Adrenal gland (tissue), 12 donors: ENCODE results near the gene BCL11B. TPM values are rescaled to one million over a fixed set of nuclear protein-coding genes. Genes with fewer than 3 reads are reported as not detected.

Experiments used
- DNase-seq, 7 donors: peaks; one replicate each; pipeline ENCODE4 v3.0.0-alpha.2; 2019 to 2020
- H3K27ac ChIP-seq, 5 donors: fragments of 200-600 bp; sonication (generic) in 4 of 5; 1 replicate in 3 of 5; 2 replicates in 2 of 5; pipeline versions ENCODE4 v1.5.1 to v1.8.0; 2016 to 2020; ENCODE audit warnings: mild to moderate bottlenecking in 1 of 5
- H3K27me3 ChIP-seq: fragments of 200-600 bp; 2 replicates; pipeline ENCODE4 v1.8.0; 2021
- H3K36me3 ChIP-seq, 2 donors: fragments of 200-600 bp; replicated peaks in 1 of 2; 1 replicate in 1 of 2; 2 replicates in 1 of 2; pipeline versions ENCODE4 v1.5.1 to v1.8.0; 2018 to 2022
- H3K4me1 ChIP-seq, 2 donors: fragments of 200-600 bp; replicated peaks in 1 of 2; 1 replicate in 1 of 2; 2 replicates in 1 of 2; pipeline versions ENCODE4 v1.5.1 to v1.8.0; 2018 to 2021
- H3K4me3 ChIP-seq, 4 donors: fragments of 200-600 bp; sonication (generic) in 3 of 4; one replicate each; pipeline ENCODE4 v1.5.1; 2016 to 2018
- H3K9me3 ChIP-seq, 3 donors: fragments of 200-600 bp; sonication (generic) in 1 of 3; replicated peaks in 1 of 3; 1 replicate in 2 of 3; 2 replicates in 1 of 3; pipeline versions ENCODE4 v1.5.1 to v1.8.0; 2016 to 2021
- CTCF ChIP-seq, 6 experiments: fragments of 450-650 bp in 4 of 6; fragments of 200-600 bp in 2 of 6; sonication (generic) in 1 of 6; IDR thresholded peaks; 1 replicate in 5 of 6; 2 replicates in 1 of 6; pipeline versions ENCODE4 v1.5.1 to v1.8.0; 2016 to 2021; ENCODE audit warnings: antibody characterized with exemption in 6 of 6, mild to moderate bottlenecking in 2 of 6, moderate library complexity in 1 of 6
- POLR2A ChIP-seq, 2 donors: fragments of 450-650 bp; IDR thresholded peaks; one replicate each; pipeline ENCODE4 v1.6.1; 2017; ENCODE audit warnings: antibody characterized with exemption in 2 of 2, mild to moderate bottlenecking in 2 of 2, moderate library complexity in 1 of 2
- WGBS, 4 donors: extraction: QIAGEN DNeasy Blood & Tissue Kit in 2 of 4; methylation state at CpG; one replicate each; pipeline versions ENCODE4 v1.1.5 to v1.1.7; 2013 to 2017; 5-methylcytosine and 5-hydroxymethylcytosine counted together
- intact Hi-C, 2 donors: fragments of 100-400 bp; cut with DNase I; formaldehyde crosslinking; loops; one replicate each; pipeline versions ENCODE4 v1.14.1 to v1.15.0; 2022 to 2023
- polyA plus RNA-seq, 3 donors: library from polyadenylated mRNA; stranded (reverse); fragments of 200-250 nt in 2 of 3; fragments of 350-450 nt in 1 of 3; fragmentation: Illumina TruSeq in 1 of 3; extraction: RNeasy Lipid Tissue Mini Kit (QIAGEN cat#74804) in 1 of 3; gene quantifications; one replicate each; pipeline ENCODE4 v1.2.3, GENCODE V29; 2013 to 2014
- total RNA-seq, 9 donors: library from RNA; depleted of rRNA in 4 of 9; stranded (reverse); fragments of >200 nt in 4 of 9; fragments of 120-200 nt in 1 of 9; fragmentation: NEBNext Ultra II Directional in 1 of 9; extraction: Animal tissue kit (Norgen Biotek cat#: 25700) in 1 of 9; gene quantifications; one replicate each; pipeline versions ENCODE4 v1.1.0 to v1.2.4, GENCODE V29; 2013 to 2023
- donor health status: healthy with polysubstance abuse.
- donor health status: Bipolar disorder and iron deficiency.
- donor health status: DM: yes; HTN: yes; CAD: no.
- donor health status: DM: no; HTN: no; CAD: no.
- donor health status: DM: no; HTN: no; CAD: no.
- donor health status: DM: yes; HTN: yes; CAD: no.

BCL11B gene
- total and polyA plus RNA-seq, 12 donors = 0.24 to 3.2 (median 0.54) TPM

- Histone ChIP-seq H3K27me3 (peaks cover 31% of the 10 kb centered on the region), H3K27ac (no peak overlapping the region), H3K4me3 (no peak overlapping the region), H3K36me3 (no peaks in the 10 kb centered on the region), H3K9me3 (no peaks in the 10 kb centered on the region), H3K4me1 (no peaks in the 10 kb centered on the region)
- DNase-seq = no peak
- 64 to 73% (median 69%) methylated on average over 8 of the region's 8 CpGs for WGBS, 4 donors
- intact Hi-C loops = no loop called here
- TF ChIP-seq POLR2A (IDR thresholded peaks at IDR 0.05) (no peak), CTCF (IDR thresholded peaks at IDR 0.05) (no peak)
Measured at GRCh38 chr14:99263564-99264330, 8.2 kb downstream of the BCL11B start.

GRCh38 chr14:99262977-99263448, 9.0 kb downstream of the BCL11B start:
- Histone ChIP-seq H3K9me3 (no peaks in the 10 kb centered on the region), H3K4me1 (no peaks in the 10 kb centered on the region), H3K27me3 (peaks cover 25% of the 10 kb centered on the region), H3K27ac (no peak overlapping the region), H3K4me3 (no peak overlapping the region), H3K36me3 (no peaks in the 10 kb centered on the region)
- WGBS, 4 donors = 51 to 70% (median 66%) methylated on average over 11 of the region's 11 CpGs
- TF ChIP-seq CTCF (IDR thresholded peaks at IDR 0.05) (no peak), POLR2A (IDR thresholded peaks at IDR 0.05) (no peak)
- intact Hi-C loops = no loop called here
- DNase-seq = no peak

GRCh38 chr14:99261912-99262787, 9.8 kb downstream of the BCL11B start:
- intact Hi-C loops = no loop called here
- peak in 2 of 7 donors; percentile 20 to 28 for DNase-seq
- Histone ChIP-seq H3K27ac (peak overlapping the region in 1 of 5 donors; percentile 40), H3K27me3 (peaks cover 20% of the 10 kb centered on the region), H3K9me3 (no peaks in the 10 kb centered on the region), H3K4me3 (no peak overlapping the region), H3K4me1 (no peaks in the 10 kb centered on the region), H3K36me3 (no peaks in the 10 kb centered on the region)
- TF ChIP-seq POLR2A (IDR thresholded peaks at IDR 0.05) (no peak), CTCF (IDR thresholded peaks at IDR 0.05) (no peak)
- WGBS, 4 donors = 54 to 66% (median 59%) methylated on average over 25 of the region's 25 CpGs
